A673 (cell line): ENCODE data around the gene CCDC141. TPM values are rescaled to one million over a fixed set of nuclear protein-coding genes. Genes with fewer than 3 reads are reported as not detected.

Source experiments
- BruUV-seq: library from RNA; stranded (reverse); fragments of 400-500 nt; replicated peaks from 2 replicates; lab custom pipeline; 2021; lab: Mats Ljungman, UMichigan
- CTCF ChIA-PET: fragments of 300-600 bp; sonication (Branson Sonifier 250); formaldehyde crosslinking; loops from one replicate; lab custom pipeline; 2022; ENCODE audit warnings: antibody characterized with exemption; lab: Charles Lee
- POLR2A ChIA-PET: fragments of 300-600 bp; sonication (Branson Sonifier 250); formaldehyde crosslinking; loops from one replicate; lab custom pipeline; 2022; ENCODE audit warnings: antibody characterized with exemption; ENCODE audit not compliant: low non-redundant PET; lab: Charles Lee
- DNase-seq: peaks from one replicate; pipeline ENCODE4 v3.0.0-alpha.2; 2015; ENCODE audit warnings: low spot score
- H3K27ac ChIP-seq: fragments of 200-600 bp; sonication (generic); 2 replicates; pipeline ENCODE4 v1.5.1; 2016; ENCODE audit warnings: mixed run types, low read depth, mild to moderate bottlenecking, mixed read lengths, antibody characterized with exemption, low read length; ENCODE audit not compliant: poor library complexity, severe bottlenecking
- H3K27me3 ChIP-seq: fragments of 200-600 bp; sonication (generic); replicated peaks from 2 replicates; pipeline ENCODE4 v1.6.1; 2017; ENCODE audit warnings: mixed run types, low read depth, mild to moderate bottlenecking, mixed read lengths, antibody characterized with exemption, low read length; ENCODE audit not compliant: insufficient read depth, poor library complexity
- H3K36me3 ChIP-seq: fragments of 200-600 bp; sonication (generic); 2 replicates; pipeline ENCODE4 v1.6.1; 2016; ENCODE audit warnings: mixed run types, mild to moderate bottlenecking, mixed read lengths, antibody characterized with exemption, low read length; ENCODE audit not compliant: insufficient read depth, poor library complexity, severe bottlenecking
- H3K4me1 ChIP-seq: fragments of 200-600 bp; sonication (generic); 2 replicates; pipeline ENCODE4 v1.6.1; 2017; ENCODE audit warnings: mixed run types, mild to moderate bottlenecking, mixed read lengths, antibody characterized with exemption, low read length; ENCODE audit not compliant: insufficient read depth, poor library complexity, severe bottlenecking
- H3K4me3 ChIP-seq: fragments of 200-600 bp; sonication (generic); 2 replicates; pipeline ENCODE4 v1.5.1; 2016; ENCODE audit warnings: low read depth, mixed run types, mild to moderate bottlenecking, mixed read lengths, low read length; ENCODE audit not compliant: poor library complexity, severe bottlenecking
- H3K9me3 ChIP-seq: fragments of 200-600 bp; sonication (generic); 2 replicates; pipeline ENCODE4 v1.6.1; 2016; ENCODE audit warnings: mixed run types, low read depth, mild to moderate bottlenecking, mixed read lengths, antibody characterized with exemption, low read length; ENCODE audit not compliant: poor library complexity, severe bottlenecking
- CTCF ChIP-seq: fragments of 300-800, 200-600 bp; sonication (generic); conservative IDR thresholded peaks from 2 replicates; pipeline ENCODE4 v1.5.1; 2017; ENCODE audit warnings: low read depth, mild to moderate bottlenecking, antibody characterized with exemption, low read length, moderate library complexity, mixed read lengths
- EZH2 ChIP-seq: fragments of 200-600 bp; sonication (generic); IDR thresholded peaks from 2 replicates; pipeline ENCODE4 v1.6.1; 2017; ENCODE audit warnings: borderline replicate concordance, low read depth, mild to moderate bottlenecking, mixed read lengths, antibody characterized with exemption, low read length; ENCODE audit not compliant: poor library complexity, severe bottlenecking
- intact Hi-C: fragments of 100-400 bp; cut with micrococcal nuclease; formaldehyde crosslinking; loops from one replicate; pipeline ENCODE4 v1.10.0; 2022; ENCODE audit not compliant: unreplicated experiment
- total RNA-seq: library from RNA; stranded (reverse); gene quantifications from 2 replicates; pipeline ENCODE4 v1.2.3, GENCODE V29; 2021

CCDC141 gene
- total RNA-seq, 1 experiment from 2014 or later: not detected

- CTCF ChIA-PET: no interaction called here
Measured at GRCh38 chr2:178978667-178979066, 71.3 kb downstream of the CCDC141 start.

GRCh38 chr2:178976351-178976750 is 73.6 kb downstream of the CCDC141 start:
- Histone ChIP-seq H3K27ac (no peak overlapping the region), H3K36me3 (no peaks in the 10 kb centered on the region), H3K27me3 (peaks cover 8% of the 10 kb centered on the region), H3K9me3 (no peaks in the 10 kb centered on the region), H3K4me3 (no peak overlapping the region), H3K4me1 (no peaks in the 10 kb centered on the region)
- intact Hi-C loops: no loop called here
- no TSS peak for BruUV-seq
- POLR2A ChIA-PET: no interaction called here
- TF ChIP-seq CTCF (no peak), EZH2 (no peak)
- CTCF ChIA-PET: no interaction called here
- no peak for DNase-seq

More at GRCh38 chr2:178978667-178979066, 71.3 kb downstream of the CCDC141 start:
- intact Hi-C loops: no loop called here
- no peak overlapping the region for H3K27ac ChIP-seq
- no peaks in the 10 kb centered on the region for H3K4me1 ChIP-seq
- no peak for DNase-seq
- peaks cover 8% of the 10 kb centered on the region for H3K27me3 ChIP-seq
- H3K4me3 ChIP-seq: no peak overlapping the region
- no peaks in the 10 kb centered on the region for H3K9me3 ChIP-seq
- TF ChIP-seq EZH2 (no peak), CTCF (no peak)
- no peaks in the 10 kb centered on the region for H3K36me3 ChIP-seq
- POLR2A ChIA-PET: no interaction called here
- BruUV-seq: no TSS peak

- Histone ChIP-seq H3K27me3 (no peaks in the 10 kb centered on the region), H3K4me1 (no peaks in the 10 kb centered on the region), H3K9me3 (no peaks in the 10 kb centered on the region), H3K36me3 (no peaks in the 10 kb centered on the region), H3K27ac (no peak overlapping the region), H3K4me3 (no peak overlapping the region)
- intact Hi-C loops: no loop called here
- no peak for DNase-seq
- BruUV-seq: no TSS peak
- TF ChIP-seq CTCF (no peak), EZH2 (no peak)
- POLR2A ChIA-PET: no interaction called here
- CTCF ChIA-PET: no interaction called here
Measured at GRCh38 chr2:178962805-178963433, 87.0 kb downstream of the CCDC141 start.
